Activated T-helper 1 cell treated with anti-CD3 and anti-CD28 coated beads, Interleukin-12 subunit alpha, Interleukin-12 subunit beta, Interleukin-2, Interleukin-4 antibody, amounts not matched to agents 30 ng/mL and 10 ng/mL and 1 ng/mL, durations not matched to agents 14 hours and 24 hours and 36 hours (primary cell): ENCODE results near the gene ABCA7. TPM values are rescaled to one million over a fixed set of nuclear protein-coding genes. Genes with fewer than 3 reads are reported as not detected.
"Not testable (repeated sequence)": the region's sequence is repeated elsewhere in the genome, so short reads cannot be mapped to it uniquely, and the experiment has no call there.

ENCODE experiments used
- DNase-seq: peaks from one replicate; pipeline ENCODE4 v3.0.0; 2021; ENCODE audit warnings: low spot score
- H3K27ac Mint-ChIP-seq: one replicate; pipeline ENCODE4 v1.8.0; 2021; ENCODE audit warnings: mild to moderate bottlenecking, mixed read lengths
- H3K27me3 Mint-ChIP-seq: one replicate; pipeline ENCODE4 v1.8.0; 2022; ENCODE audit warnings: mild to moderate bottlenecking, moderate library complexity, mixed read lengths; ENCODE audit not compliant: insufficient read depth
- H3K36me3 Mint-ChIP-seq: one replicate; pipeline ENCODE4 v1.8.0; 2021; ENCODE audit warnings: low read depth, mixed read lengths
- H3K4me1 Mint-ChIP-seq: one replicate; pipeline ENCODE4 v1.8.0; 2021; ENCODE audit warnings: low read depth, mixed read lengths
- H3K4me3 Mint-ChIP-seq: one replicate; pipeline ENCODE4 v1.8.0; 2021; ENCODE audit warnings: mild to moderate bottlenecking, moderate library complexity, mixed read lengths
- H3K9me3 Mint-ChIP-seq: one replicate; pipeline ENCODE4 v1.8.0; 2021; ENCODE audit warnings: mixed read lengths
- intact Hi-C: fragments of 100-400 bp; cut with micrococcal nuclease; formaldehyde crosslinking; loops from one replicate; pipeline ENCODE4 v1.15.1; 2024
- total RNA-seq: library from RNA; stranded (reverse); gene quantifications from 2 replicates; pipeline ENCODE4 v1.2.3, GENCODE V29; 2022

Gene ABCA7
- total RNA-seq, 1 donor from 2014 or later: 15.8 TPM

DNA sequence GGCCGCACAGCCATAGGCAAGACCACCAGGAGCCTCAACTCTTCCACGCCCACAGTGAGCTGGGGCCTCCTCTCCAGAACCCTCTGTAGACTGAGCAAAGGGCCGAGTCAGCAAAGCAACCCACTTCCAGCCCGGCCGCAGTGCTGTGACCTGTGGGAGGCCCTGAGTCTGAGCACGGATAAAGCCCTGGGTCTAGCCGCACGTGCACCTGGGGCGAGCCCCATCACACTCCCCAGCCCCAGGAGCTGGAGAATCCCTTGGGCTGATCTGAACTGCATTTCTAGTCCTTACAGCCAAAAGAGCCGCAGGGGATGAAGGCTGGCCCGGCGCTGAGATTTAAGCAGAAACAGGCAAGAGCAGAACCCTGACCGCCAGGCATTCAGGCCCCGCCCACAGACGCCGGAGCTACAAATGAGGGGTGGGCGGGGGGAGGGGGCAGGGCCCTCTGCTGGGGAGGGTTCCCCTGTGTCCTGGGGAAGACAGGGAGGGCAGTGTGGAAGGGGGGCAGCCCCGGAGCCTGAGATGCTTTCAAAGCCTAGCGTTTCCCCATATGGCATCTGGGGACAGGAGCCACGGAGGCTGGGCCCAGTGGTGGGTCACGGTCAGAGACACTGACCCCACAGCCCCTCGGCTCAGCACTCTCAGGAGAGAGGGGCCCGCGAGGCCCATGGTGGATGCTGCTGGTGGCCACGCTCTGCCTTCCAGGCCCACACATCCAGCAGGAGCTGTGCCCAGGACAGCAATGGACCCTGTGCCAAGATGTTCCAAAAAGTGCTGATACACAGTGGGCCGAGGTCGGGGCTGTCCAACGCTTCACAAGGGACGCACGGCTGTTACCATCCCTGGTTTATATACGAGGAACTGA, 23.9 kb upstream of the ABCA7 start:
- Mint-ChIP-seq H3K27ac (no peak overlapping the region), H3K9me3 (no peaks in the 10 kb centered on the region), H3K4me1 (peaks cover 20% of the 10 kb centered on the region), H3K27me3 (no peaks in the 10 kb centered on the region), H3K36me3 (peaks cover 6% of the 10 kb centered on the region), H3K4me3 (no peak overlapping the region)
- DNase-seq: no peak
- intact Hi-C loops: no loop called here

DNA sequence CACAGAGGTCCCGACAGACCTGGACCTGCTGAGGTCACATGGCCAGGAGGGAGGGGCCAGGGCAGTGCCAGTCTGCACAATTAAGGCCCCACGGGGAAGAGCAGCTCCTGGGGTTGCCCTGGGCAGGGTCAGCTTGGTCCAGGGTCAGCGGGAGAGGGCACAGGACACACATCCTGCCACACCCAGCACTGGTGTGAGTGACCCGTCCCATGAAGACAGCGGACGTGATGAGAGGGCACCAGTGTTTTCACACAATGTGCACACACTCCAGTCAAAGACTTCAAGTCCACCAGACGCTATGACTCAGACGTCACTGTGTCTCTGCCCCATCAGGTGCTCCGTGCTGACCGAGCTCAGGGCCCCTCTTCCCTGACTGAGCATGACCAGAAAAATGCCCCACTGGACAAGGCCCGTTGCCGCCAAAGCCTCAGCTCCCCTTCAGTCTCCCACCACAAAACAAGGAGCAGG, 23.2 kb upstream of the ABCA7 start:
- Mint-ChIP-seq H3K4me1 (peaks cover 26% of the 10 kb centered on the region), H3K27ac (peak overlapping the region; percentile 23), H3K27me3 (peaks cover 2% of the 10 kb centered on the region), H3K4me3 (peak overlapping the region; percentile 39), H3K36me3 (peaks cover 6% of the 10 kb centered on the region), H3K9me3 (no peaks in the 10 kb centered on the region)
- no peak for DNase-seq
- intact Hi-C loops: no loop called here

DNA sequence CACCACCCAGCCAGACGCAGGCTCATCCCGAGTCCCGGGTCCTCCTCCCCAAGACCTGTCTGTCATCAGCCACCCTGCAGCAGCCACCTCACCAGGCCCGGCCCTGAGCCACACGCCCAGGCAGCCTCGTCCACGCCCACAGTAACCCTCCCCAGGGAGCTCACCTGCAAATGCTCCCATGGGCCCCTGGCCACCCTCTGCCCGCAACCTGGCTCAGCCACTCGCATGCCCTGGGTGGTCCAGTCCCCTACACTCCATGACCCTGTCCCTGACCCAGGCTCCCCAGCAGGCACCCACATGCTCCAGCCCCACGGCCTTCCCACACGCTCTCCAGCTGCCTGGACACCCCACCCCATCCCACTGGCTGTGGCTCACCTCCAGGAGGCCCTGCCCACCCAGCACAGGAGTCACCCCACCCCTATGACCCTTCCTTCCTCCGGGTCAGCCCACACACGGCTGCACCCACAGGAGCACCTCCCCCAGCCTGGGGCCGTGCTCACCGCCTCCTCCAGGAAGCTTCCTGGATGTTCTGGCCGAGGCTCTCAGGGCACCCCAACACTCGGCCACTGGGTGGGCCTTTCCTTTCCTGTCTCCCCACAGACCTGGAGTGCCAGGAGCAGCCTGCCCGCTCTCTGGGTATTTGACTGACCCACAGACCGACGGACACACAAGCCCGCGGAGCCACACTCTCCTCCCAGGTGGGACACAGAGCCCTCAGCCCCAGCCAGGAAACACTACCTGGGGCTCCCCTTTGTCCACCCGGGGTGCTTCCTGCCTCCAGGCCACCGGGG, 22.6 kb upstream of the ABCA7 start:
- intact Hi-C loops: no loop called here
- H3K27me3 Mint-ChIP-seq: peaks cover 2% of the 10 kb centered on the region

DNA sequence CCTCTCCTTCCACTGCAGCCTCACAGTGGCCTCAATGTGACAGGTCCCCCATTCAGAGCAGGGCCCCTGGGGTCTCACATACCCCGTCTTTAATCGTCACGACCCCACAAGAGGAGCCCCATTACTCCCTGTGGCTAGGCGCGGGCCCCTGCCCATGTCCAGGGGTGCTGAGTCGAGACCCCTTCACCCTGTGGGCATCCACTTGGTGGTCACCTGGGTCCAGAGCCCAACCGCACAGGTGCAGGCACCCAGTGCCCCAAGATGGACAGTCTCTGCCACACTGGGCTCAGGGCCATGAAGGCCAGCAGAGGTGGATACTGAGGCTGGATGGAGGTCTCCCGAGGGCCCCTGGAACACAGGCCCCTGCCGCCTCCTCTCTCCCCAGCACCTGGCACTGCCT, 22.0 kb upstream of the ABCA7 start:
- Mint-ChIP-seq H3K4me1 (peaks cover 28% of the 10 kb centered on the region), H3K27ac (peak overlapping the region; percentile 52), H3K9me3 (no peaks in the 10 kb centered on the region), H3K36me3 (peaks cover 6% of the 10 kb centered on the region), H3K27me3 (peaks cover 2% of the 10 kb centered on the region), H3K4me3 (no peak overlapping the region)
- intact Hi-C loops: no loop called here
- no peak for DNase-seq

More for the DNA sequence above, 22.6 kb upstream of the ABCA7 start:
- H3K4me1 Mint-ChIP-seq: peaks cover 28% of the 10 kb centered on the region
- H3K9me3 Mint-ChIP-seq: no peaks in the 10 kb centered on the region
- peak overlapping the region; percentile 39 for H3K4me3 Mint-ChIP-seq
- H3K27ac Mint-ChIP-seq: peak overlapping the region; percentile 23
- peaks cover 6% of the 10 kb centered on the region for H3K36me3 Mint-ChIP-seq
- no peak for DNase-seq

DNA sequence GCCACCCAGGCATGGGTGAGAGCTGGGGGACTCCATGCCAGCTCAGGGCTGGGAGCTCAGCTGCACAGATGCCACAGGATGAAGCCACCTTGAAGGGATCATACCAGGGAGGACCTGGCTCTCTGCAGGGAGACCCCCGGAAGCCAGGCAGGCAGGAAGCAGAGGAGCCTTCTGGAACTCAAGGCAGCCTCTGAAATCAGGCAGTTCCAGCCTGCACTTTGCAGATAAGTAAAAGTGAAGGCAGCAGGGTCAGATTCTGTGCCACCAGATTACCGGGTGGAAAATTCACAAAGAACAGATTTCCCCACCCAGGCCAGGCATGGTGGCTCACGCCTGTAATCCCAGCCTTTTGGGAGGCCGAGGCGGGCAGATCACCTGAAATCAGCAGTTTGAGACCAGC, 21.5 kb upstream of the ABCA7 start:
- no peak for DNase-seq
- peaks cover 2% of the 10 kb centered on the region for H3K27me3 Mint-ChIP-seq
- H3K36me3 Mint-ChIP-seq: peaks cover 6% of the 10 kb centered on the region
- peak overlapping the region; percentile 95 for H3K4me3 Mint-ChIP-seq
- peaks cover 28% of the 10 kb centered on the region for H3K4me1 Mint-ChIP-seq
- intact Hi-C loops: no loop called here
- H3K27ac Mint-ChIP-seq: peak overlapping the region; percentile 29
- no peaks in the 10 kb centered on the region for H3K9me3 Mint-ChIP-seq

DNA sequence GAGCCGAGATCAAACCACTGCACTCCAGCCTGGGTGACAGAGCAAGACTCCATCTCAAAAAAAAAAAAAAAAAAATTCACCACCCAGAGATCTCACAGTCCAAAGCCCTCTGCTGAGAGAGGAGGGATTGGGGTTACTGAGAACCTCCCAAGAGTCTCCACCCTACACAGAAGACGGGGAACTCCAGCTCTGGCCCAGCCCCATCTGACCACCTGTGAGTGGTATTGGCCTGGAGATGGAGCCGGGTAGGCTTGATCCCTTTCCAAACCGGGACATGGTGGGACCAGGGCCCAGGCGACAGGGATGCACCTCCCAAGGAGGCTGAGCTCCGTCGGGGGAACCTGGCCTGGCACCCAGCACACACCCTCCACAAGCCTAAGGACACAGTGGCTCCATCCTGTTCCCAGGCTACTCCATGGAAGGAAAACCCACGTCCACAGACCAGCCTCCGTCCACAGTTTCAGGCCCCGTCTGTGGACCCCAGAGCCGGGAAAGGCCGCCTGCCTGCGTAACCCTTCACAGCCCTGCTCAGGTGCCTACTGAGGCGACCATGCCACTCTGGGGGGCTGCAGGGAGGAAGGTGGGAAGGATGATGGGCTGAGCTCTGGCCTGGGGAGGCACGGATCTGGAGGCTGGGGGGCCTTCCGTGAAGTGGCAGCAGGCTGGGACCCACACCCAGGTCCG, 20.8 kb upstream of the ABCA7 start:
- intact Hi-C loops: no loop called here
- peak overlapping the region; percentile 95 for H3K4me3 Mint-ChIP-seq
- no peak for DNase-seq
- H3K36me3 Mint-ChIP-seq: peaks cover 5% of the 10 kb centered on the region
- peak overlapping the region; percentile 29 for H3K27ac Mint-ChIP-seq
- H3K9me3 Mint-ChIP-seq: no peaks in the 10 kb centered on the region
- H3K4me1 Mint-ChIP-seq: peaks cover 28% of the 10 kb centered on the region
- peaks cover 2% of the 10 kb centered on the region for H3K27me3 Mint-ChIP-seq

DNA sequence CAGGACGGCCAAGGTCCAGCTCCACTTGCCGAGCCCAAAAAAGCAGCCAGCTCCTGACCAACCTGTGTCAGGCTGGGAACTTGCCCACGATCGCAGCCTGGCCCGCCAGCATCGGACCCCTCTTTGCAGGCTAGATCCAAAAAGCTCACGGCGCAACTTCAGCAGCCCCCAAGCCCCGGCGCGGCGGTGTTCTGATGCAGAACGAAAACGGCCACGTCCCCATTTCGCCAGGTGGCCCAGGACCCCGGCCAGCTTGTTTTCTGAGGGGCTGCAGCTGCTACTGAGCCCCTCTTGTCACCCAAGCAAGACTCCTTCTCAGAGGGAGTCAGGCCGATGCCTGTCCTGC, 20.3 kb upstream of the ABCA7 start:
- intact Hi-C loops: no loop called here
- Mint-ChIP-seq H3K27ac (no peak overlapping the region), H3K4me3 (peak overlapping the region; percentile 95), H3K4me1 (peaks cover 28% of the 10 kb centered on the region), H3K27me3 (peaks cover 2% of the 10 kb centered on the region), H3K36me3 (peaks cover 4% of the 10 kb centered on the region), H3K9me3 (no peaks in the 10 kb centered on the region)
- no peak for DNase-seq

DNA sequence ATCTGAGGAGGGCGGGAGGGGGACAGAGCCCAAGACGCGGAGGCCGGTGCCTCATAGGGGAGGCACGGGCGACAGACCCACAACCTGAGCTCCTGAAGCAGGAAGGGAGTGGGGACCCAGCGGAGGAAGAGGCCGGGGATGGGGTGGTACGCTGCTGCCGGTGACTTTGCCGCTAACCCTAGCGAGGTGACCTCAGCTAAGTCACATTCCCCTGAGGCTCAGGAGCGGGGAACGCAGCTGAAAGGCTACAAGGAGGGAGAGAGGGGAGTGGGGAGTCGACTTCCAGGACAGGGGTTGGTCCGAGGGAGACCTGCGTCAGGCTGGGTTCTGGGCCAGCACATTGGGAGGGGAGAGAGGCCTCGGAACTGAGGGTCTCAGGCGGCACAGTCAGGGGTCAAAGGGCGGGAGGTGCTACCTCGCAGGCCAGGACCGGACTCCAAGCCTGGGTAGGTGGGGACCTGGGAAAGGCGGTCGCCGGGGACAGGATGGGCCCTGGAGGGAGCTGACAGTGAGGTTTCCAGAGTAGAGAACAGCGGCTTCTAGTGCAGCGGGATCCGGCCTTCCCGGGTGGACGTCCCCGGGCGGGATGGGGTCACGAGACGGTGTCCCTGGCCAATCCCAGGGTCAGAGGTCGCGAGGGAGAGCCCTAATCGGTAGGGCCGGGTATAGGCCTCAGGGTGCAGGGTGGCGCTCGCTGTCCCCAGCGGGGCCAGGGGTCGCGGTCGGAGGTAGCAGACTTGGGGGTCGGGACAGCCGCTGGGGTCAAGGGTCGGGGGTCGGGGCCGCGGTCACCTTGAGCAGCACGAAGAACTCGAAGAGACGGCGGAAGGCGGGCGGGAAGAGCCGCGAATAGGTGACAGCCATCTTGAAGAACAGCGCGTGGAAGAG, 19.7 kb upstream of the ABCA7 start:
- Mint-ChIP-seq H3K27ac (peak overlapping the region; percentile 87), H3K27me3 (peaks cover 2% of the 10 kb centered on the region), H3K36me3 (peaks cover 4% of the 10 kb centered on the region), H3K4me1 (peaks cover 28% of the 10 kb centered on the region), H3K9me3 (no peaks in the 10 kb centered on the region), H3K4me3 (peak overlapping the region; percentile 95)
- intact Hi-C loops: loop anchor here (2.0 to 5.0 kb wide), 3 partner anchors 35 to 172 kb away; partner anchors contain the start of gene WDR18
- DNase-seq: no peak

DNA sequence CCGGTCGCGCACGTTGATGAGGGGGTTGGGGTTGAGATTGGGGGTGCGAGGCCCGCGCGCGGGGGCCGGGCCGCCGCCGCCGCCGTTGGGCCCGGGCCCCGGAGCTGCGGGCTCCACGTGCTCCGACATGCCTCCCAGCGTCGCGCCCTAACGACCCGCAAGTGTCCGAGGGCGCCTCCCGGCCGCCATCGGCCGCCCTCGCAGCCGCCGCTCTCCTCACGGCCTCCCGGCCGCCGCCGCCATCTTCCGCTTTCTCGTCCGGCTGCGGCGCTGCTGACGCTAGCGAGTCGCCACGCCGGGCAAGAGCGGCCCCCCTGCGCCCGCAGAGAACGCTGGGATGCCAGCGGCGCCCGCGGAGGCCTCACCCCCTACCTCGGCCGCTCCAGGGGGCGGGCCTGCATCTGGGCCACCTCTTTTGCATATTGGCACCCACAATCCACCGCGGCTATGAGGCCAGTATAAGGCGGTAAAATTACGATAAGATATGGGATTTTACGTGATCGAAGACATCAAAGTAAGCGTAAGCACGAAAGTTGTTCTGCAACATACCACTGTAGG, 19.0 kb upstream of the ABCA7 start, which contains the start of gene TMEM259:
TMEM259 (minus strand) TSS at position 256 of the 558 bp plus-strand sequence; CDS start at position 129, 127 bp downstream.
- Mint-ChIP-seq H3K9me3 (no peaks in the 10 kb centered on the region), H3K27ac (peak within 1 kb of the TSS; percentile 99), H3K4me3 (peak within 1 kb of the TSS; percentile 95), H3K27me3 (peaks cover 2% of the 10 kb centered on the region), H3K4me1 (peaks cover 30% of the 10 kb centered on the region), H3K36me3 (peaks cover 4% of the 10 kb centered on the region)
- intact Hi-C loops: loop anchor here (1.0 to 5.0 kb wide), 12 partner anchors 19 to 341 kb away; partner anchors contain the start of genes ABCA7, MED16, PTBP1 and RNU6-9
- DNase-seq: peak; percentile 96

DNA sequence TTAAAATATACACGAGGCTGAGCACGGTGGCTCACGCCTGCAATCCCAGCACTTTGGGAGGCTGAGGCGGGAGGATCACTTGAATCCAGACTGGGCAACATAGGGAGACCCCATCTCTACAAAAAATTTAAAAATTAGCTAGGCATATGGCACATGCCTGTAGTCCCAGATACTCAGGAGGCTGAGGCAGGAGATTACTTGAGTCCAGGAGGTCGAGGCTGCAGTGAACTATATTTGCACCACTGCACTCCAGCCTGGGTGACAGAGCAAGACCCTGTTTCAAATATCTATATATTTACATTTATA, 16.1 kb upstream of the ABCA7 start:
- not testable (repeated sequence) for H3K27me3 Mint-ChIP-seq, H3K9me3 Mint-ChIP-seq, H3K4me3 Mint-ChIP-seq, H3K27ac Mint-ChIP-seq, DNase-seq, H3K36me3 Mint-ChIP-seq
- intact Hi-C loops: loop anchor here (5.0 kb wide), 1 partner anchor 168 kb away; no protein-coding TSS in a partner anchor
- peaks cover 17% of the 10 kb centered on the region for H3K4me1 Mint-ChIP-seq

DNA sequence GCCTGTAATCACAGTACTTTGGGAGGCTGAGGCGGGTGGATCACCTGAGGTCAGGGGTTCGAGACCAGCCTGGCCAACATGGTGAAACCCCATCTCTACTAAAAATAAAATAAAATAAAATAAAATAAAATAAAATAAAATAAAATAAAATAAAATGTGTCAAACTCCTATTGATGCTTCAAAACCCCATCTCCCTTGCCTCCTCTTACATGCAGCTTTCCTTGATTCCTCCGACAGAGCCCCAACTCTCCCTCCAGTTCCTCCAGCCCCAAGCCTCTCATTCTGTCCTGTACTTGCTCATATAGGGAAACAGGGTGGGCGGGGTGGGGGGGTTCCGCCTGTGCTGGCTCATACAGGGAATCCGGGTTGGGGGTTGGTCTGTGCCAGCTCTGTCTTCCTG, 14.8 kb upstream of the ABCA7 start:
- H3K36me3 Mint-ChIP-seq, H3K27me3 Mint-ChIP-seq, intact Hi-C loops, H3K4me3 Mint-ChIP-seq, DNase-seq, H3K9me3 Mint-ChIP-seq: not testable (repeated sequence)
- H3K27ac Mint-ChIP-seq: peak overlapping the region; percentile 14
- peaks cover 17% of the 10 kb centered on the region for H3K4me1 Mint-ChIP-seq
